RWPE1 (cell line): ENCODE results near the gene PPP2R5B.

Experiments
- CTCF ChIA-PET: fragments of 350-600 bp; sonication (Branson Sonifier 250); formaldehyde crosslinking; extraction: SDS; loops from one replicate; lab custom pipeline; 2021; lab: Yijun Ruan, JAX
- POLR2A ChIA-PET: fragments of 400-600 bp; formaldehyde crosslinking; extraction: SDS; loops from one replicate; lab custom pipeline; 2020; ENCODE audit warnings: antibody characterized with exemption; ENCODE audit not compliant: low non-redundant PET; lab: Yijun Ruan, JAX
- DNase-seq: peaks from one replicate; pipeline ENCODE4 v3.0.0; 2012; ENCODE audit warnings: low spot score
- H3K27ac ChIP-seq: fragments of 450-650 bp; 2 replicates; pipeline ENCODE4 v1.5.1; 2017
- CTCF ChIP-seq: fragments of 450-650 bp; conservative IDR thresholded peaks from 2 replicates; pipeline ENCODE4 v1.5.1; 2017; ENCODE audit warnings: low read depth, mild to moderate bottlenecking

Gene PPP2R5B

GRCh38 chr11:64882243-64882642, 42.2 kb upstream of the PPP2R5B start:
- DNase-seq, result no peak
- peak overlapping the region; percentile 33; the same call in 1 of the 2 replicates for H3K27ac ChIP-seq
- ChIA-PET CTCF (interaction anchor here (0.6 to 3.0 kb wide), 2 partner anchors 12 to 34 kb away, joined by 4 to 10 read pairs; no protein-coding TSS in a partner anchor), POLR2A (interaction anchor here (0.7 kb wide), 1 partner anchor 89 kb away, joined by 4 read pairs; no protein-coding TSS in a partner anchor)
- no peak for TF ChIP-seq CTCF

GRCh38 chr11:64883575-64883974, 40.9 kb upstream of the PPP2R5B start:
- POLR2A ChIA-PET, result no interaction called here
- TF ChIP-seq CTCF, result no peak
- H3K27ac ChIP-seq, result peak overlapping the region; percentile 33; the same call in 1 of the 2 replicates
- DNase-seq, result no peak
- CTCF ChIA-PET, result interaction anchor here (1.1 to 3.0 kb wide), 2 partner anchors 11 to 131 kb away, joined by 3 to 10 read pairs; no protein-coding TSS in a partner anchor

GRCh38 chr11:64884019-64884418, 40.5 kb upstream of the PPP2R5B start:
- no peak for TF ChIP-seq CTCF
- ChIA-PET POLR2A (no interaction called here), CTCF (interaction anchor here (0.6 kb wide), 1 partner anchor 12 kb away, joined by 4 read pairs; no protein-coding TSS in a partner anchor)
- DNase-seq, result no peak
- no peak overlapping the region; the same call in 1 of the 2 replicates for H3K27ac ChIP-seq

- peak overlapping the region; percentile 54 for H3K27ac ChIP-seq
- no peak for TF ChIP-seq CTCF
- peak; percentile 46 for DNase-seq
- CTCF ChIA-PET, result interaction anchor here (0.6 to 1.1 kb wide), 3 partner anchors 10 to 226 kb away, joined by 3 to 4 read pairs (median 4); no protein-coding TSS in a partner anchor
- POLR2A ChIA-PET, result no interaction called here
These were observed 38.9 kb upstream of the PPP2R5B start for GRCh38 chr11:64885367-64886286.

GRCh38 chr11:64887234-64887756, 37.2 kb upstream of the PPP2R5B start:
- no peak for DNase-seq
- peak overlapping the region; percentile 42 for H3K27ac ChIP-seq
- TF ChIP-seq CTCF, result no peak
- ChIA-PET CTCF (interaction anchor here (0.8 to 2.1 kb wide), 8 partner anchors 11 to 153 kb away, joined by 3 to 39 read pairs (median 9); no protein-coding TSS in a partner anchor), POLR2A (no interaction called here)

- POLR2A ChIA-PET, result no interaction called here
- peak; percentile 95 for TF ChIP-seq CTCF
- H3K27ac ChIP-seq, result peak overlapping the region; percentile 42
These were observed 36.6 kb upstream of the PPP2R5B start for GRCh38 chr11:64887757-64888405.

More at GRCh38 chr11:64887757-64888405, 36.6 kb upstream of the PPP2R5B start:
- CTCF ChIA-PET, result interaction anchor here (0.5 to 2.1 kb wide), 21 partner anchors 9 to 181 kb away, joined by 3 to 39 read pairs (median 4); partner anchors contain the start of genes ARL2 and EHD1
- peak; percentile 72 for DNase-seq
